HFFc6 (cell line): ENCODE measurements around the gene ENPP1. TPM values are rescaled to one million over a fixed set of nuclear protein-coding genes. Genes with fewer than 3 reads are reported as not detected.
A peak's percentile ranks its signal among the peaks of the same experiment; 100 is the strongest.

Experiments
- DNase-seq: peaks from one replicate; pipeline ENCODE4 v3.0.0-alpha.2; 2018
- H3K27ac Mint-ChIP-seq: 2 replicates; pipeline ENCODE4 v1.8.0; 2020; ENCODE audit warnings: mild to moderate bottlenecking, mixed read lengths
- H3K27me3 Mint-ChIP-seq: 2 replicates; pipeline ENCODE4 v1.8.0; 2021; ENCODE audit warnings: mild to moderate bottlenecking, moderate library complexity, mixed read lengths; ENCODE audit not compliant: insufficient read depth
- H3K36me3 Mint-ChIP-seq: 2 replicates; pipeline ENCODE4 v1.8.0; 2021; ENCODE audit warnings: low read depth, mixed read lengths
- H3K4me1 Mint-ChIP-seq: 2 replicates; pipeline ENCODE4 v1.8.0; 2020; ENCODE audit warnings: low read depth, mixed read lengths
- H3K4me3 Mint-ChIP-seq: 2 replicates; pipeline ENCODE4 v1.8.0; 2020; ENCODE audit warnings: mild to moderate bottlenecking, moderate library complexity, mixed read lengths
- H3K9me3 Mint-ChIP-seq: 2 replicates; pipeline ENCODE4 v1.8.0; 2020; ENCODE audit warnings: mild to moderate bottlenecking, mixed read lengths
- total RNA-seq, 6 experiments: library from RNA; stranded (reverse); fragmentation: NEBNext Ultra II Directional; extraction: Animal tissue kit (Norgen Biotek cat#: 25700); gene quantifications; 2 replicates in 1 of 6; 3 replicates in 5 of 6; pipeline ENCODE4 v1.2.3, GENCODE V29; 2021
- TF ChIP-seq, protein P1 (sequence below): fragments of 200-600 bp; sonication (generic); IDR thresholded peaks from 2 replicates; pipeline ENCODE4 v1.5.0; 2021; ENCODE audit warnings: antibody characterized with exemption, mild to moderate bottlenecking

Gene ENPP1
- total RNA-seq, 6 experiments from 2014 or later: 30.1 to 39.5 (median 36.3) TPM

GRCh38 chr6:131784561-131784960 lies 23.3 kb upstream of the ENPP1 start:
- Mint-ChIP-seq H3K27me3 (peaks cover 2% of the 10 kb centered on the region; the same call in 1 of the 2 replicates), H3K27ac (no peak overlapping the region), H3K9me3 (no peaks in the 10 kb centered on the region), H3K4me1 (peaks cover 43% of the 10 kb centered on the region), H3K4me3 (no peak overlapping the region), H3K36me3 (no peaks in the 10 kb centered on the region)
- DNase-seq: no peak
- TF ChIP-seq, protein P1, sequence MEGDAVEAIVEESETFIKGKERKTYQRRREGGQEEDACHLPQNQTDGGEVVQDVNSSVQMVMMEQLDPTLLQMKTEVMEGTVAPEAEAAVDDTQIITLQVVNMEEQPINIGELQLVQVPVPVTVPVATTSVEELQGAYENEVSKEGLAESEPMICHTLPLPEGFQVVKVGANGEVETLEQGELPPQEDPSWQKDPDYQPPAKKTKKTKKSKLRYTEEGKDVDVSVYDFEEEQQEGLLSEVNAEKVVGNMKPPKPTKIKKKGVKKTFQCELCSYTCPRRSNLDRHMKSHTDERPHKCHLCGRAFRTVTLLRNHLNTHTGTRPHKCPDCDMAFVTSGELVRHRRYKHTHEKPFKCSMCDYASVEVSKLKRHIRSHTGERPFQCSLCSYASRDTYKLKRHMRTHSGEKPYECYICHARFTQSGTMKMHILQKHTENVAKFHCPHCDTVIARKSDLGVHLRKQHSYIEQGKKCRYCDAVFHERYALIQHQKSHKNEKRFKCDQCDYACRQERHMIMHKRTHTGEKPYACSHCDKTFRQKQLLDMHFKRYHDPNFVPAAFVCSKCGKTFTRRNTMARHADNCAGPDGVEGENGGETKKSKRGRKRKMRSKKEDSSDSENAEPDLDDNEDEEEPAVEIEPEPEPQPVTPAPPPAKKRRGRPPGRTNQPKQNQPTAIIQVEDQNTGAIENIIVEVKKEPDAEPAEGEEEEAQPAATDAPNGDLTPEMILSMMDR: no peak

DNA sequence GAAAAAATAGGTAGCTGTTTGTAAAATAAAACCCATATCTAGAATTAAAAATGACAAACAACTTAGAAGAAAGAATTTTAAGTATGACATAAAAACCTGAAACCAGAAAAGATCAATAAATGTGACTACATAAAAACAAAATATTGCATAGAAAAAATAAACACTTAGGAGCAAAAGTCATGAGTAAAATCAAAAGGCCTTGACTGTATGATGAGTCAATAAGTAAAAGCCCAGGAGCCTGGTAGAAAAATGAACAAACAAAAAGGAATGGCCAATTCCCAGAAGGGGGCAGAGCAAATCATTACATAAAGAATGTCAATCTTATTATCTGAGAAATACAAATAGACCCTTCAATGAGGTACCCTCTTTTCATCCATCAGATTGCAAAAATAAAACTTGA lies 20.7 kb upstream of the ENPP1 start:
- H3K27me3 Mint-ChIP-seq: peaks cover 2% of the 10 kb centered on the region; the same call in 1 of the 2 replicates
- peak overlapping the region; percentile 19; the same call in 1 of the 2 replicates for H3K27ac Mint-ChIP-seq
- no peaks in the 10 kb centered on the region for H3K9me3 Mint-ChIP-seq
- no peak overlapping the region; the same call in 1 of the 2 replicates for H3K4me3 Mint-ChIP-seq
- peak; percentile 37 for DNase-seq
- H3K36me3 Mint-ChIP-seq: no peaks in the 10 kb centered on the region
- TF ChIP-seq, protein P1: peak; percentile 37
- peaks cover 45% of the 10 kb centered on the region for H3K4me1 Mint-ChIP-seq

DNA sequence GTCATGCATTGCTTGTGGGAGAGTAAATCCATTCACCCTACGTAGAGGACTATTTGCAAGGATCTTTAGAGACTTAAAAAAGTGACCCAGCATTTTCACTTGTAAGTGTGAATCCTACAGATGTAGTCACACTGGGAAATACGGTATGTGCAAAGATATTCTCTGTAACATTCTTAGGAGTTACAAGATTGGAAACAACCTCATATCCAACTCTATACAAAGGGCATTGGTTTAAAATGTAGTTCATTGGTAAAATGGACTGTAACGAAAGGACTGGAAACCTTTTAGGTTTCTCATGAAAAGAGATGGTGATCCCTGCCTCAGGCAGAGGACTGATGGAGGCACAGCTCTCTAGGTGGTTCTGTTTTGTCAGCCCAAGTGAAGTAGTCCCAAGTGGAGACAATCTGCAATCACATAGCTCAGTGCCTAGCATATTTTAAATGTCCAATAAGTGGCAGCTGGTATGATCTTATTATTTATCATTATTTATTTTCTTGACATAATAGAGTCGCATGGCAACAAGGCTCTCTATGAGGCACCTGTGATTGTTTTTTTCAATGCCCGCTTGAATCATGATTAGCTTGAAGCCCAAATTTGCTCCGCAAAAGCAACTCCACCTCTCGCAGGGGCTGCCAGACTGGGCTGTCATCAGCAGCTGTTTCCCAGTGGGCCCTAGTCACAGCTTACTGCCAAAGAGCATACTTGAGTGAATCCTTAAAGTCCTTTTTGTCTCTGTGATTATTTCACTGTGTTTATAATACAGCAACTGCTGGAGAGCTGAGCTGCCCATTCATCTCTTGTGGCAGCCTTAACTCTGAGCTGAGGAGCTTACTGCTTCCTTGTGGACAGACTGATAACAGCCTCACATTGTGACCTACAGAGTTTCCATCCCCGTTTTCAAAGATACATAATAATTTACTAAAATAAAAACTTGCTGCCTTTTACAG lies 19.8 kb upstream of the ENPP1 start:
- TF ChIP-seq, protein P1: peak; percentile 68
- Mint-ChIP-seq H3K36me3 (no peaks in the 10 kb centered on the region), H3K9me3 (no peaks in the 10 kb centered on the region), H3K27ac (peak overlapping the region; percentile 69), H3K4me3 (no peak overlapping the region; the same call in 1 of the 2 replicates), H3K27me3 (peaks cover 2% of the 10 kb centered on the region; the same call in 1 of the 2 replicates), H3K4me1 (peaks cover 45% of the 10 kb centered on the region)
- peak; percentile 66 for DNase-seq

- H3K4me3 Mint-ChIP-seq: peak overlapping the region; percentile 40; the same call in 1 of the 2 replicates
- peaks cover 41% of the 10 kb centered on the region for H3K4me1 Mint-ChIP-seq
- TF ChIP-seq, protein P1: no peak
- peak overlapping the region; percentile 49 for H3K27ac Mint-ChIP-seq
- DNase-seq: no peak
- H3K9me3 Mint-ChIP-seq: no peaks in the 10 kb centered on the region
- no peaks in the 10 kb centered on the region for H3K27me3 Mint-ChIP-seq
- no peaks in the 10 kb centered on the region for H3K36me3 Mint-ChIP-seq
Observed at GRCh38 chr6:131789219-131789618, 18.6 kb upstream of the ENPP1 start.

GRCh38 chr6:131791476-131791875 lies 16.3 kb upstream of the ENPP1 start:
- DNase-seq: no peak
- Mint-ChIP-seq H3K4me1 (peaks cover 33% of the 10 kb centered on the region), H3K27ac (no peak overlapping the region), H3K36me3 (no peaks in the 10 kb centered on the region), H3K27me3 (no peaks in the 10 kb centered on the region), H3K9me3 (no peaks in the 10 kb centered on the region), H3K4me3 (no peak overlapping the region)
- TF ChIP-seq, protein P1: no peak
